AG08395 (cell line): ENCODE results near the gene BTBD17.

Source experiments
- DNase-seq: peaks from one replicate; pipeline ENCODE4 v3.0.0; 2012; ENCODE audit warnings: mixed read lengths, low spot score

The BTBD17 gene

GRCh38 chr17:74387365-74388218, 25.9 kb upstream of the BTBD17 start:
- no peak for DNase-seq

GRCh38 chr17:74386386-74386785, 24.7 kb upstream of the BTBD17 start:
- no peak for DNase-seq

GRCh38 chr17:74385201-74385600, 23.5 kb upstream of the BTBD17 start:
- DNase-seq = no peak

- no peak for DNase-seq
These were observed 21.5 kb upstream of the BTBD17 start for GRCh38 chr17:74383141-74383540.

GRCh38 chr17:74380959-74381808, 19.5 kb upstream of the BTBD17 start:
- no peak for DNase-seq

GRCh38 chr17:74380086-74380958, 18.7 kb upstream of the BTBD17 start:
- no peak for DNase-seq

- peak; percentile 91 for DNase-seq
These were observed 17.9 kb upstream of the BTBD17 start for GRCh38 chr17:74379495-74380085.

GRCh38 chr17:74374858-74375257, 13.2 kb upstream of the BTBD17 start:
- DNase-seq = no peak

GRCh38 chr17:74373838-74374606, 12.4 kb upstream of the BTBD17 start:
- DNase-seq = no peak

GRCh38 chr17:74372426-74372825, 10.8 kb upstream of the BTBD17 start:
- no peak for DNase-seq

GRCh38 chr17:74371653-74372147, 10.0 kb upstream of the BTBD17 start:
- DNase-seq = no peak

GRCh38 chr17:74369665-74370490, 8.2 kb upstream of the BTBD17 start:
- no peak for DNase-seq

GRCh38 chr17:74369221-74369620, 7.6 kb upstream of the BTBD17 start:
- DNase-seq = no peak

GRCh38 chr17:74368341-74369081, 6.8 kb upstream of the BTBD17 start:
- peak; percentile 84 for DNase-seq

- DNase-seq = no peak
These were observed 5.5 kb upstream of the BTBD17 start, which contains the start of gene GPR142 for GRCh38 chr17:74367206-74367605. Gene GPR142, plus strand, starts transcription at chr17:74367506. Its CDS starts 2,035 bp downstream, at chr17:74369541.

- DNase-seq = no peak
These were observed 1.3 kb upstream of the BTBD17 start for GRCh38 chr17:74362810-74363498.

GRCh38 chr17:74362069-74362405, 369 bp upstream of the BTBD17 start:
- DNase-seq = no peak

GRCh38 chr17:74360899-74361229, 804 bp downstream of the BTBD17 start:
- no peak for DNase-seq

GRCh38 chr17:74359916-74360315, 1.8 kb downstream of the BTBD17 start:
- no peak for DNase-seq
